ENCODE results near the gene OTOP2. TPM values are rescaled to one million over a fixed set of nuclear protein-coding genes. Genes with fewer than 3 reads are reported as not detected.

OTOP2 gene
- total and polyA plus RNA-seq, 8 donors: 0.15 to 3.2 TPM; not detected in 6

DNA sequence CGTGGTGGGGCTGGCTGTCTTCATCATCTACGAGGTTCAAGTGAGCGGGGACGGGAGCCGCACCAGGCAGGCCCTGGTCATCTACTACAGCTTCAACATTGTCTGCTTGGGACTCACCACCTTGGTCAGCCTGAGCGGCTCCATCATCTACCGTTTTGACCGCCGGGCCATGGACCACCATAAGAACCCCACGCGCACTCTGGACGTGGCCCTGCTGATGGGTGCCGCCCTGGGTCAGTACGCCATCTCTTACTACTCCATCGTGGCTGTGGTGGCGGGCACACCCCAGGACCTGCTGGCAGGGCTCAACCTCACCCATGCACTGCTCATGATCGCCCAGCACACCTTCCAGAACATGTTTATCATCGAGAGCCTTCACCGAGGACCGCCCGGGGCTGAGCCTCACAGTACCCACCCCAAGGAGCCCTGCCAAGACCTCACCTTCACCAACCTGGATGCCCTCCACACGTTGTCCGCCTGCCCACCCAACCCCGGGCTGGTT lies 6.5 kb downstream of the OTOP2 start:
- Histone ChIP-seq H3K36me3 (no peaks in the 10 kb centered on the region), H3K4me3 (no peak overlapping the region), H3K27me3 (peaks cover under 1 to 94% (median 56%) of the 10 kb centered on the region in 3 donors), H3K9me3 (no peaks in the 10 kb centered on the region), H3K27ac (no peak overlapping the region), H3K4me1 (peaks cover 2 to 3% (median 3%) of the 10 kb centered on the region in 4 donors)
- 89 to 93% (median 91%) methylated on average over 19 to 24 of the region's 24 CpGs for WGBS, 5 donors
- TF ChIP-seq EP300 (IDR thresholded peaks at IDR 0.05): no peak
- no peak for TF ChIP-seq POLR2A (IDR thresholded peaks at IDR 0.05)
- no peak for TF ChIP-seq POLR2AphosphoS5 (IDR thresholded peaks at IDR 0.05)
- TF ChIP-seq, protein P1, sequence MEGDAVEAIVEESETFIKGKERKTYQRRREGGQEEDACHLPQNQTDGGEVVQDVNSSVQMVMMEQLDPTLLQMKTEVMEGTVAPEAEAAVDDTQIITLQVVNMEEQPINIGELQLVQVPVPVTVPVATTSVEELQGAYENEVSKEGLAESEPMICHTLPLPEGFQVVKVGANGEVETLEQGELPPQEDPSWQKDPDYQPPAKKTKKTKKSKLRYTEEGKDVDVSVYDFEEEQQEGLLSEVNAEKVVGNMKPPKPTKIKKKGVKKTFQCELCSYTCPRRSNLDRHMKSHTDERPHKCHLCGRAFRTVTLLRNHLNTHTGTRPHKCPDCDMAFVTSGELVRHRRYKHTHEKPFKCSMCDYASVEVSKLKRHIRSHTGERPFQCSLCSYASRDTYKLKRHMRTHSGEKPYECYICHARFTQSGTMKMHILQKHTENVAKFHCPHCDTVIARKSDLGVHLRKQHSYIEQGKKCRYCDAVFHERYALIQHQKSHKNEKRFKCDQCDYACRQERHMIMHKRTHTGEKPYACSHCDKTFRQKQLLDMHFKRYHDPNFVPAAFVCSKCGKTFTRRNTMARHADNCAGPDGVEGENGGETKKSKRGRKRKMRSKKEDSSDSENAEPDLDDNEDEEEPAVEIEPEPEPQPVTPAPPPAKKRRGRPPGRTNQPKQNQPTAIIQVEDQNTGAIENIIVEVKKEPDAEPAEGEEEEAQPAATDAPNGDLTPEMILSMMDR (IDR thresholded peaks at IDR 0.05): no peak
- intact Hi-C loops (cut with DNase I; ENCODE audit: low total_unique reads): no loop called here
- DNase-seq: no peak

DNA sequence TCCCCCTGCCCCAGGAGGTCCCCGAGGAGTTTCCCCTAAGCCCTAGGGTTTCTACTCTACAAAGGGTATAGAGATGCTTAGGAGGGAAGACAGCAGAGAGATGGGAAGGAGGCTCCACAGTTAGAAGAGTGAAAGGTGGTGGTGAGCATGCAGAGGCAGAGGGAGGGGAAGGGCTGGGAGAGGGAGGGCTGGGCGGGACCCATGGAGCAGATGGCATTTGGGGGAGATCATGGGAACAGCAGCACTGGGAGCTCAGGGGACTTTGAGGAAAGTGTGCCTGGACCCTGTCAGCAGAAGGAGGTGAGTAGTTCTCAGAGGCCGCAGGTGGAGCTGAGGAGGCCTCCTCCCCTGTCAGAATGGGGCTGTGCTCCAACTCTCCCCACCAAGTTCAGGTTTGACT lies 11.0 kb downstream of the OTOP2 start:
- H3K27ac ChIP-seq: no peak overlapping the region
- peaks cover 10 to 14% (median 12%) of the 10 kb centered on the region in 4 donors for H3K4me1 ChIP-seq
- no peaks in the 10 kb centered on the region for H3K9me3 ChIP-seq
- no peak for DNase-seq
- H3K27me3 ChIP-seq: peaks cover 8 to 96% (median 70%) of the 10 kb centered on the region in 3 donors
- WGBS, 5 donors: 62 to 89% (median 68%) methylated on average over 3 of the region's 3 CpGs
- H3K4me3 ChIP-seq: no peak overlapping the region
- intact Hi-C loops (cut with DNase I; ENCODE audit: low total_unique reads): no loop called here
- H3K36me3 ChIP-seq: no peaks in the 10 kb centered on the region
- no peak for TF ChIP-seq EP300 (IDR thresholded peaks at IDR 0.05)
- no peak for TF ChIP-seq POLR2A (IDR thresholded peaks at IDR 0.05)
- no peak for TF ChIP-seq POLR2AphosphoS5 (IDR thresholded peaks at IDR 0.05)
- TF ChIP-seq, protein P1 (IDR thresholded peaks at IDR 0.05): no peak

DNA sequence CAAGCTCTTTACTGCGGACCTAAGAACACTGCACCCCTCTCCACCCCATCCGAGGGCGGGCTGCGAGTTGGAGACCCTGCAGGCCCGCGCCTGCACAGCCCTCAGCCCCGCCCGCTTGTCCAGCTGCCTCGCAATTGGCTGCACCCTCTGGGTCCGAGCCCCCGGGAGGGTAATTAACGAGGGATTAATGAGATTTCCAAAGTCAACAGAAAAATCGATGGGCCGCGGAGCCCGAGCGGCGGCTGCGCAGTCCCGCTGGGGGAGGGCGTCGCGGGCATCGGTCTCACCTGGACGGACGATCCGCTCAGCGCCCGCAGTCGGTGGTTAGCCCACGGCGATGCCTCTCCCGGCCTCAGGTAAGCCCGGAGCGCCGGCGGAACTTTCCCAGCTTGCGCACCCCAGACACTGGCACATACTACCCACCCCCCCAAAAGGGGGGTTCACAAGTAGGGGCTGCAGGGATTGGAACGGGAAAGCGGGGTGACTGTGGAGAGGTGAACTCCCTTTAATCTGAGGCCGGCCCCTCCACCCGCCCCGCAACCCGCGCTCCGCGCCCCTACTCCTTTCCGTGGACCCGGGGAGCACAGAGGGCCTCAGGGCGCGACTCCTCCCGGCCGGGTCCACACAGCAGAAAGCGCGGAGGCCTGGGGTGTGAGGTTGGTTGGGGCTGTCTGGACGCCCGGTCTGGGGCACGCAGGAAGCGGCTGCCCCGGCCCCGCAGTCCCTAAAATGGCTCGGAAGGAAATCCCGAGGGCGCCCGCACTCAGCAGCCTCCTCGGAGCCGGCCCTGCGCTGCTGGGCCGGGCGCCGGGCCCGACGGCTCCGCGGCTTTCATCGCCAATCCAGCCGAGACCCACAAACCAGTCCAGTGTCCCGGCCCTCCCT lies 11.8 kb downstream of the OTOP2 start, which contains the start of gene OTOP3:
TSS of gene OTOP3 (plus strand) at position 314 of the 885 bp plus-strand sequence. CDS start at position 338, 24 bp downstream.
- DNase-seq: peak in 1 of 2 donors; percentile 60
- H3K4me3 ChIP-seq: peak within 1 kb of the TSS in 1 of 4 donors; percentile 29
- H3K4me1 ChIP-seq: peaks cover 10 to 14% (median 12%) of the 10 kb centered on the region in 4 donors
- intact Hi-C loops (cut with DNase I; ENCODE audit: low total_unique reads): no loop called here
- no peaks in the 10 kb centered on the region for H3K36me3 ChIP-seq
- TF ChIP-seq EP300 (IDR thresholded peaks at IDR 0.05) (no peak), POLR2A (IDR thresholded peaks at IDR 0.05) (no peak), POLR2AphosphoS5 (IDR thresholded peaks at IDR 0.05) (no peak)
- TF ChIP-seq, protein P1 (IDR thresholded peaks at IDR 0.05): no peak
- H3K27me3 ChIP-seq: peaks cover 8 to 95% (median 66%) of the 10 kb centered on the region in 3 donors
- no peak within 1 kb of the TSS for H3K27ac ChIP-seq
- H3K9me3 ChIP-seq: no peaks in the 10 kb centered on the region
- 1 to 5% (median 3%) methylated on average over 41 to 78 of the region's 78 CpGs for WGBS, 5 donors

DNA sequence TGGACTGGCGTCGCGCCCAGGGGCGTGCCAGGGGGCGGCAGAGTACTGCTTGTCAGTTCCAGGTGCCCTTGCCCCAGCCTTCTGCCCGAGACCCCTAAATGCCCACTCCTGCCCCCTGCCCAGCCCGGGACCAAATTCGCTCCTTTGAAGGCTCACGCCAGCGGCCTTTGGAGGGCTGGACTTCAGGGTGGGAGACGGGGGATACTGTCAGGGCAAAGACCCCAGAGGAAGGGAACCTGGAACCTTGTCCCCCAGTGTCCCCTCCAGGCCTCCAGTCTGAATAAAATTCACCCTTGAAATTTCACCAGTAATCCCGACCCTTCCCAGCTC lies 12.4 kb downstream of the OTOP2 start:
- peaks cover 8 to 95% (median 64%) of the 10 kb centered on the region in 3 donors for H3K27me3 ChIP-seq
- intact Hi-C loops (cut with DNase I; ENCODE audit: low total_unique reads): no loop called here
- peak overlapping the region in 1 of 4 donors; percentile 29 for H3K4me3 ChIP-seq
- H3K4me1 ChIP-seq: peaks cover 10 to 14% (median 12%) of the 10 kb centered on the region in 4 donors
- no peak for DNase-seq
- H3K36me3 ChIP-seq: no peaks in the 10 kb centered on the region
- WGBS, 5 donors: 13 to 22% (median 17%) methylated on average over 9 to 12 of the region's 12 CpGs
- no peaks in the 10 kb centered on the region for H3K9me3 ChIP-seq
- H3K27ac ChIP-seq: no peak overlapping the region
- TF ChIP-seq POLR2AphosphoS5 (IDR thresholded peaks at IDR 0.05) (no peak), EP300 (IDR thresholded peaks at IDR 0.05) (no peak), POLR2A (IDR thresholded peaks at IDR 0.05) (no peak)
- TF ChIP-seq, protein P1 (IDR thresholded peaks at IDR 0.05): no peak
